CD4-positive, alpha-beta T cell treated with Interleukin-17A for 4 hours (primary cell): ENCODE results near the gene CYP19A1.

Experiments used
- DNase-seq: peaks from one replicate; pipeline ENCODE4 v3.0.0-alpha.2; 2020; ENCODE audit warnings: mixed read lengths

CYP19A1 gene

DNA sequence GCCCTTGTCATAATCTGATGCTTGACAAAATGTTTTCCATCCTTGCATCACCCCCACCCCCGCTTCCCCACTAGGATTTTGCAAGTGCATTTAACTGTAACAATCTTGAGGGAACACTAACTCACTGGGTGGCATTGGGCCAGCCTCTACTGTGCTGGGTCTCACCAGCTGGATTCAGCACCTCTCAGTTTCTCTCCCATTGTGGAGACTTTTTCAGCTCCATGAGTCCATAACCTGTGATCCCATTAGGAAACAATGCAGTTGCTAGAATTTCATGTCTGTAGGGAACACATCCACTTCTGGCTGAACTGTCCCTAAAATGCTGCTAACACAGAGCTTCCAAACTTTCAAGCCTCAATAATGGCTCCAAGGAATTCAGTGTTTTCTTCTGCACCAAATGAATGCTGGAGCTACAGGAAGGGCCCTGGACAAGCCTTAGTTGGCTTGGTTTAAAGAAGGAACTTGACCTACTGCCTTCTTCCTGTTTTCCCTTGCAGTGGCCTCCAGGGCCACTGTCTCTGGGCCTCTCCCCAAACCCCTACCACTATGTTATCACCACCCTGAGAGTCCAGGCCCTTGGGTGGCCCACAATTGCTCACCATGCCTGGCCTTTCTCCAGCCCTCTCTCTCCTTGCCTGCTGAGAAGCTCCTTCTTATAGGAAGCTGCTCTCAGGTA is 15.6 kb downstream of the CYP19A1 start:
- DNase-seq, result no peak

GRCh38 chr15:51321316-51321715 is 17.1 kb downstream of the CYP19A1 start:
- no peak for DNase-seq

DNA sequence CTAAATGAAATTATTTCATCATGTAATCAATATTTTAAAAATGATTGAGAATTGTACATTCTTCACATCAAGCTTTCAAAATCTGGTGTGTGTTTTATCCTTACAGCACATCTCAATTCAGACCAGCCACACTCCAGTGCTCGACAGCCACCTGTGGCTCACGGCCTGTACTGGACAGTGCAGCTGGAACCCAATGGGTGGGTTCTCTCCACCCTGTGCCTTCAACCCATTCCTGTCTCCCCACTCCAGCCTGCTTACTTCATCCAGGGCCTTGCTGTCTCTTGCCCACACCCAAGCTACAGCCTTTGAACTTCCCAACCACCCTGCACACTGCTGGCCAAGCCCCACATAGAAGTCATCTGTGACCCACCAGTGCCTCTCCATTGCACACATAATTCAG is 17.6 kb downstream of the CYP19A1 start:
- no peak for DNase-seq

DNA sequence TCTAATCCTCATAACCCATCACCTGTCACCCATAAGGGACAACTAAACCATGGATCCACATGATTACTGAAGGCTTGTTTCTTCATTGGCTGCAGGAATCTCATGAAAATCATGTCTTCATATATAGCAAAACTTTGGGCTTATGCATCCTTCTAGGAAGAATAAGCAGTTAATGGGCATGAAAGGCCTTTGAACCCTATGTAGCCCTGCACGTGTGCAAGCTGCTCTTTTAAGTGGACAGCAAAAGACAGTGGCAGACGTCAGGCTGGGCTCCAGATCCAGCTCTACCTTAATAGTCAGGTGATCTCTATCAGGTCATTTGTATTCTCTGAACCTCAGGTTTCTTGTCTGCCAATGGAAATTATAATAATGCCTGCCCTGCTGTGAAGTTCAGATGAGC is 18.9 kb downstream of the CYP19A1 start:
- DNase-seq, result no peak

DNA sequence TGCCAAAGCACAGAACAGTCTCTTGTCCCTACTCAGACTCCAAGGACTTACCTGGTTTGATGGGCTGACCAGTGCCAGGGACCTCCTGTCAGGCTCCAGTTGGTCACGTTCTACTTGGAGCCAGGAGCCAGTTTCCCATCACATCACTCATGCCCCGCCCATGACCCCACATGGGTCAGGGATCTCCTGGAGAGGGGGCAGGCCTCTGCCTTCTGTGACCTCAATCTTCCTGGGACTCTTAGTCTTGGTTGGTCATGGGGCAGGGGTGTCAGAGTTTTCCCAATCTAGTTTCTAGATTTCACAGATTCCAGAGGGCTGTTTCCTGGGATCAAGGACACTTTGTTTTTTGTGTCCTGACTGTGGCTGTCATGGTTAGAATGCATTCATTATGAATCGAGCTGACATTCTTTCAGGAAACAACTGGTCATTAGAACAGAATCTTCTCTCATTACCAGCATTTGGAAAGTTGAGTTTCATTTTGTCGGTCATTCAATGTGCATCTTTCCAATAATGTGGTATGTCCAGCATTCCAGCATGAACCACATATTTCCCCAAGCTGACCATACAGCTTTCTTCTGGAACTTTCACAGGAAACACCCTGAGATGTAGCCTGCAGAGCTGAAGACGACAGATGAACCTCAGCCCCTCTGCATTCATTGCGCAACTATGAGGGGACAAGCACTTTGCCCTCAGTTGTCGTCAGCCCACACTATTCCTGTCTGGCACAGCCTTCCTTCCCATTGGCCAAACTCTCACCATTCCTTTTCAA is 19.8 kb downstream of the CYP19A1 start:
- no peak for DNase-seq

DNA sequence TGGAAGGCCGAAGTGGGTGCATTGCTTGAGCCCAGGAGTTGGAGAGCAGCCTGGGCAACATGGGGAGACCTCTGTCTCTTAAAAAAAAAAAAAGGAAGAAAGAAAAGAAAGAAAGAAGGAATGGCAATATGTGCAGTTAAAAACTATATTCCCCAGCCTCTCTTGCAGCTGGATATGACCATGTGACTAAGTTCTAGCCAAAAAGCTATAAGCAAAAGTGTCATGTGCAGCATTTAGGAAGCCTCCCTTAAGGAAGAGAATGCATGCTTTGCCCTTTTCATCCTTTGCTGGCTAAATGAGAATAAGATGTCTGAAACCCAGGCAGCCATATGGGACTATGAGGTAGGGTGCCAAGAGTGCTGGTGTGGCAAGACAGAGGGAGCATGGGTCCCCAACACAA is 21.8 kb downstream of the CYP19A1 start:
- DNase-seq, result no peak

DNA sequence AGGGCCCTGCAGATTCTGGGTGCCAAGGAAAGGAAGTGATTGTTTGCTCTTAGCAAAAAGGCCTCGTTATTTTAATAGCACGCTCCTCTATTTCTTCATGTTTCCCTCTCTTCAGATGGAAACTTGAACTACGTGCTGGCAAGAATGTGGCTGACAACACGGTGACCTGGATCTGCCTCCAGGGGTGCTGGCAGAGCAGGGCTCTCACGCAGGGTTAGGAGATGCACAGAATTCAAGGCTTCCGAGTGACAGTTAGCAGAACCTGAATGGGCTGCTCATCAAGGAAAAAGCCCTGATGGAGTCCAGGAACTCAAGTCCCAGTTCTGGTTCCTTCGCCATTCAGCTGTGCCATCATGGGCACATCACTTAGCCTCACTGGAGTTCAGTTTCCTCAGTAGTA is 22.7 kb downstream of the CYP19A1 start:
- DNase-seq, result no peak

GRCh38 chr15:51314391-51315337 is 23.7 kb downstream of the CYP19A1 start:
- no peak for DNase-seq

DNA sequence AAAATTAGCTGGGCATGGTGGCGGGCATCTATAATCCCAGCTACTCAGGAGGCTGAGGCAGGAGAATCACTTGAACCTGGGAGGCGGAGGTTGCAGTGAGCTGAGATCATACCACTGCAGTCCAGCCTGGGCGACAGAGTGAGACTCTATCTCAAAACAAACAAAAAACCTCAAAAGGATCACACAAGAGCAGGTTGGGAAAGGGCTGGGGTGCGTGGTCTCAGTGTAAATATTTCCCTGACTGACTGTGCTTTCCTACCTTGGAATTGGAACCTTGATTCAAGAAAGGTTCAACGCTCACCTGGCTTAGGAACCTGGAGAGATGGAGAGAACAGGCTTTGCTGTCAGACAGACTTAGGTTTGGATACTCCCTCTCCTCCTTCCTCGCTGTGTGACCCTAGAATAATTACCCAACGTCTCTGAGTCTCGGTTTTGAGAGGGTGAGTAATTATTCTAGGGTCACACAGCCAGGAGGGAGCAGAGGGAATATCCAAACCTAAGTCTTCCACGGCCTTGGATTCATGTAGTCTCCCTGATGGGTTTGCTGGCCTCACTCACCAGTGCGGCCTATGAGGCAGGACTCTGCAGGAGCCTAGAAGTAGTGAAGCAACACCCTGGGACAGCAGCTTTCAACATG is 24.6 kb downstream of the CYP19A1 start:
- no peak for DNase-seq

GRCh38 chr15:51313074-51313393 is 25.4 kb downstream of the CYP19A1 start:
- no peak for DNase-seq

GRCh38 chr15:51312166-51313073 is 26.0 kb downstream of the CYP19A1 start:
- DNase-seq, result no peak

DNA sequence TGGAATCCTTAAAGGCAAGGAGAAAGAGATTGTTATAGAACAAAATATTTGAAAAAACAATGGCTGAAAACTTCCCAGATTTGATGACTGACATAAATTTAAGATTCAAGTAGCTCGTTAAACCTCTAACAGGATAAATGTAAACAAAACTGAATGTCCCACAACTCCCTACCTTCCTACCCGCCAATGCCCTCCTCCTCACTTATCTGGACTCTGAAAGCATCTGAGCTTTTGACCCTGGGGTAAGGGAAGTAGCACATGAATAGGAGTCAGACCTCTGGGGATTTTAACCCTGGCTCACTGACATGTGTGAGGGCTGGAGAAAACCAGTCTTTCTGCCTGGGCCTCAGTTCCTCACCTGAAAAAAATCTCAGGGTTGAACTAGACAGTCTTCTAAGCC is 26.9 kb downstream of the CYP19A1 start:
- no peak for DNase-seq

DNA sequence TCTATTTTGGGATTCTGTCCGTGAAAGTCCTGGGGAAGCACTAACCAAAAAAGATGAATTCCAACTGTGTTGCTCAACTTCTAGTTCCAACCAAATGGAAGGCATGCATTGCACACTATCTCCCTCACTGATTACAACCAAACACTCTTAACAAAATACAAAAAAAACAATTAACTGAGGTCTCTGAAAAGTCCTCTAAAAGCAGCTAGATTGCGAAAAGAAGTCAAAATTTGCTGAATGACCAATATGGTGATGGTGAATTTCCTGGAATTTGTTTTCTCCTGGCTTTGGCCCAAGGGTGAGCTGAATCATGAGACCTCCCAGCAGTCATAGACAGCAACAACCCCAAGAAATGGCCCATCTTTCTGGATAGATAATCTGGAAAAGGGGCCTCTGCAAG is 28.3 kb downstream of the CYP19A1 start:
- no peak for DNase-seq

GRCh38 chr15:51307811-51308210 is 30.6 kb downstream of the CYP19A1 start:
- DNase-seq, result no peak

GRCh38 chr15:51307325-51307724 is 31.1 kb downstream of the CYP19A1 start:
- no peak for DNase-seq

GRCh38 chr15:51303462-51303980 is 34.9 kb downstream of the CYP19A1 start:
- no peak for DNase-seq

DNA sequence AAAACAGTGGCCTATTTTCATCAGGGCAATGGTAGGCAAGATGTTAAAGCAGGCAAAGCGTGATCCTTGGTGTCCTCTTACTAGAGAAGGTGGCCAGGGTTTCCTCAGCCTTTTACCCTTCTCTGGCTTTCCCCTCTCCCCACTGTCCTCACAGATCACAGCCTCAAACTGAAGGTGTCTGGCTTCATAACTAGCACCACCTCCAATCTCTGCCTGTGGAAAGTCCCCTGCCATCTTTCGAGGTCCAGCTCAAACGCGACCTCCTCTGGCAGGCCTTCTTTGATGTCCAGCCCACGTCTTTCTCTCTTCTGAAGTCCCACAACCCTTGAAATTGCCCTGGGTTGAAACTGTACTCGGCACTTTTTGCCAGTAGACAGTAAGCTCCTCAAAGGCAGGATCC is 35.9 kb downstream of the CYP19A1 start:
- no peak for DNase-seq

GRCh38 chr15:51299187-51300015 is 39.0 kb downstream of the CYP19A1 start:
- DNase-seq, result no peak

DNA sequence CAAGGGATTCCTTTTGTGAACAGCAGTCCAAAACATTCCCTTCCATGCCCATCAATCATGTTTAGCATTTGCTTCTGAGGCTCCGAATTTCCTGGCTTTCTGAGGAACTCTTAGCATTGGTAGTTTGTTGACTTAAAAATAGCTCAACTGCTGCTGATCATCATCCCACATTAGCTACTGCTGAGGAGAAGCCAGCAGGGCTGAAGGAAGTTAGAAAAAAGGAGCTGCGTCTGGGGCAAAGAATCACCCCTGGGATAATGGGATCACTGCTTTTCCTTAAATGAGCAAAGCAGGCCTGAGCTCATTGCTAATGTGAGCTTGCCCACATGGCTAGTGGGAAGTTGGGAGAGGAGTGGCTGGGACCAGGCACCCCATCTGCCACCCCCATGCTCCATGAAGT is 39.8 kb downstream of the CYP19A1 start:
- no peak for DNase-seq

GRCh38 chr15:51290720-51291119 is 47.7 kb downstream of the CYP19A1 start:
- no peak for DNase-seq

DNA sequence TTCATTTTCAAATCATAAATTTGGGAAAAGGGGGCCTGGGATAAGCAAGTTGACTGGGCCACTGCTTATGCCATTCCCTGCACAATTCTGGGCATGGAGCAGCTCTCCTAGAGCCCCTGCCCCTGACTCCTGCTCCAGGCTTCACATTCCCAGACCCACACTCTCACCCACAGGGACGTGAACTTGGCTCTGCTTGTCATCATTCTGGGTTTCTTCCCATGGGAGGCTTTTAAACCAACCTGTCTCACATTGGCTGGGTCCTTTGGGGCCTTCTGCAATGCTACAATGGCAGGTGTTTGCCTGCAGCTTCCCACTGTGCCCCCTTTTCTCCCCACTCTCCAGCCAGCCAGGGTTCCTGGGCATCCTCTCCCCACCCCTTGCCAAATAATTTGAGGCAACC is 49.1 kb downstream of the CYP19A1 start:
- DNase-seq, result no peak
